ENCODE data around the gene SART3. TPM values are rescaled to one million over a fixed set of nuclear protein-coding genes. Genes with fewer than 3 reads are reported as not detected.

The SART3 gene
- total and polyA plus RNA-seq, 2 donors from 2014 or later, result 14.9 to 59.1 TPM

DNA sequence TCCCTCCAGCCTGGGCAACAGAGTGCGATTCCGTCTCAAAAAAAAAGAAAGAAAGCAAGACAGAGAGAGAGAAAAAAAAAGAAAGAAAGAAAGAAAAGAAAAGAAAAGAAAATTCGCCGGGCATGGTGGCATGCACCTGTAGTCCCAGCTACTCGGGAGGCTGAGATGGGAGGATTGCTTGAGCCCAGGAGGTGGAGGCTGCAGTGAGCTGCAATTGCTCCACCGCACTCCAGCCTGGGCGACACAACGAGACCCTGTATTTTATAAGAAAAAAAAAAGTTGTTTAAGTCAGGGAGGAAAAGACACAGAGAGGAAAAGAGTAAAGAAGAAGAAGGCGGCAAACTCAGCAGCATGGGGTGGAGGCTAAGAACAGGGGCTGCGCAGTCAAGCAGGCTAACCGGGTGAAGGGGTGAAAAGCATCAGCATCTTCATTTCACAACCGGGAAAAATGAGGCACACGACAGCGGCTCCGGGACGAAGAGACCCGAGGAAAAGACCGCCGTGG is 46.5 kb downstream of the SART3 start:
- Histone ChIP-seq H3K36me3 (ENCODE audit: control insufficient read depth in 2 of 3, insufficient read depth in 3 of 3, low read length in 3 of 3) (peaks cover 3 to 8% (median 7%) of the 10 kb centered on the region in 3 donors), H3K27me3 (ENCODE audit: control insufficient read depth, insufficient read depth, low read length) (no peaks in the 10 kb centered on the region), H3K27ac (ENCODE audit: low read depth in 2 of 2, low read length in 2 of 2) (no peak overlapping the region), H3K4me1 (ENCODE audit: control insufficient read depth in 2 of 3, insufficient read depth in 2 of 3, low read depth in 1 of 3, low read length in 3 of 3) (peaks cover 0 to 13% (median 3%) of the 10 kb centered on the region in 3 donors), H3K4me3 (ENCODE audit: low read length in 3 of 3) (peak overlapping the region; percentile 24 to 66 (median 59)), H3K9me3 (ENCODE audit: control insufficient read depth in 2 of 3, insufficient read depth in 1 of 3, low read length in 3 of 3) (no peaks in the 10 kb centered on the region), H3K9ac (ENCODE audit: low read length in 3 of 3) (no peak overlapping the region)
- intact Hi-C loops (cut with DNase I), result no loop called here
- no peak for FAIRE-seq
- no peak for DNase-seq
- TF ChIP-seq, protein P1, sequence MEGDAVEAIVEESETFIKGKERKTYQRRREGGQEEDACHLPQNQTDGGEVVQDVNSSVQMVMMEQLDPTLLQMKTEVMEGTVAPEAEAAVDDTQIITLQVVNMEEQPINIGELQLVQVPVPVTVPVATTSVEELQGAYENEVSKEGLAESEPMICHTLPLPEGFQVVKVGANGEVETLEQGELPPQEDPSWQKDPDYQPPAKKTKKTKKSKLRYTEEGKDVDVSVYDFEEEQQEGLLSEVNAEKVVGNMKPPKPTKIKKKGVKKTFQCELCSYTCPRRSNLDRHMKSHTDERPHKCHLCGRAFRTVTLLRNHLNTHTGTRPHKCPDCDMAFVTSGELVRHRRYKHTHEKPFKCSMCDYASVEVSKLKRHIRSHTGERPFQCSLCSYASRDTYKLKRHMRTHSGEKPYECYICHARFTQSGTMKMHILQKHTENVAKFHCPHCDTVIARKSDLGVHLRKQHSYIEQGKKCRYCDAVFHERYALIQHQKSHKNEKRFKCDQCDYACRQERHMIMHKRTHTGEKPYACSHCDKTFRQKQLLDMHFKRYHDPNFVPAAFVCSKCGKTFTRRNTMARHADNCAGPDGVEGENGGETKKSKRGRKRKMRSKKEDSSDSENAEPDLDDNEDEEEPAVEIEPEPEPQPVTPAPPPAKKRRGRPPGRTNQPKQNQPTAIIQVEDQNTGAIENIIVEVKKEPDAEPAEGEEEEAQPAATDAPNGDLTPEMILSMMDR (IDR thresholded peaks at IDR 0.05; ENCODE audit: borderline replicate concordance, extremely low read depth, insufficient read depth), result no peak

DNA sequence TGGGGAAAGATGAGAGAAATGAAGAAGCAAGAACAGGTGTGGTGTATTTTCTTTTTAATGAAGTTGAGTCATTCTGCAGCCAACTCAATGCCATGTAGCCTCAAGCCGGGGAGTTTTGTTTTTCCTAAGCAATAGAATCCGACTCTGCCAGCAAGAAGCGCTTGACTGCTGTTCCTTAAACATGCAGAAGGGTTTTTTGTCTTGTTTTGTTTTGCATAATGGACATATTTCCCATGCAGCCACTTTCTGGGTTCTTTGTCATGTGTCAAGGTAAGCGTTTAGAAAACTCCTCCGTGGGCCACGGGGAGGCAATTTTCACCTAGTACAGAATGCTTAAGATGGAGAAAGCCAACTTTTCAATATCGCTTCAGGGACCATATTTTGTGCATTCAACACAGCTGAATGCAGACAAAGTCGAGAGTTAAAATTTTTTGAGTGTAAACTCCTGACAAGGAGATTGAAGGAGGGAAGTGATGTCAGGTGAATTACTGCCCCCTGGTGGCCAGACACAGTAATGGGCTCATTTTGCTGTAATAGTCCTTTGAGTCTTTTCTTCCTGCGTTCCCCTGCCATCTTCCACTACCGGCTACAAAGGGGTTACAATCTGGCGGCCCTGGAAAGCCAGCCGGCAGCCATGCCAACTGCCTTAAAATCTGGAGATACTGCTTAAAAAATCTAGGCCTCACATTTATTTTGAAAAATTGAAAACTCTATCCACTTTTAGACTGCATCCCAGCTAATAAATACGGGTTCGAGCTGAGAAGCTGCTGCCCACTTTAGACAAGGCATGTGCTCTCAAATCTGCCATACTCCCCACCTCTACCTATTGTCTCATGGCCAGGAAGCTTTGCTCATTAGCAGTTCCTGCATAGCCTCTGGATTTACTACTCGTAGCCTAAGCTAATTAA is 49.1 kb downstream of the SART3 start:
- Histone ChIP-seq H3K4me3 (ENCODE audit: low read length in 3 of 3) (peak overlapping the region in 2 of 3 donors; percentile 3), H3K9ac (ENCODE audit: low read length in 3 of 3) (peak overlapping the region in 1 of 3 donors; percentile 13), H3K36me3 (ENCODE audit: control insufficient read depth in 2 of 3, insufficient read depth in 3 of 3, low read length in 3 of 3) (no peaks in the 10 kb centered on the region), H3K27me3 (ENCODE audit: control insufficient read depth, insufficient read depth, low read length) (no peaks in the 10 kb centered on the region), H3K27ac (ENCODE audit: low read depth in 2 of 2, low read length in 2 of 2) (no peak overlapping the region), H3K4me1 (ENCODE audit: control insufficient read depth in 2 of 3, insufficient read depth in 2 of 3, low read depth in 1 of 3, low read length in 3 of 3) (peaks cover 0 to 12% (median 3%) of the 10 kb centered on the region in 3 donors), H3K9me3 (ENCODE audit: control insufficient read depth in 2 of 3, insufficient read depth in 1 of 3, low read length in 3 of 3) (no peaks in the 10 kb centered on the region)
- FAIRE-seq (no peak), DNase-seq (peak in 4 of 5 donors; percentile 80 to 89 (median 85))
- TF ChIP-seq, protein P1 (IDR thresholded peaks at IDR 0.05; ENCODE audit: borderline replicate concordance, extremely low read depth, insufficient read depth), result peak; percentile 90
- intact Hi-C loops (cut with DNase I), result no loop called here

DNA sequence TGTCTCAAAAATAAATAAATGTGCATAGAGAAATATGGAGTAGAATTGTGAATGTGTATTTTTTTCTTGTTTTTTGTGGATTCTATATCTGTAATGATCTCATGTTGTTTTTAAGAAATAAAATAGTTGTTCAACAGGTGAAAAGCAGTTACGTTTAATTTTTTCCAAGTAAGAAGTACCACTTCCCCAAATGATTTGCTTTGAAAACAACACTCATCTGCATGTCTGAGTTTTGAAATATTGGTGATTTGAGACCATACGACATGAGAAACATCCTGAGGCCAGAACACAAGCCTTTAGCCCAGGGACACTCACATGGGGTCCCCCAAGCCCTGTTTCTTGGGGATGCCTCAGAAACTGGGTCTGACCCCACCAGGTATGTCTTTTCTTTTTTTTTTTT is 50.1 kb downstream of the SART3 start:
- no peak for FAIRE-seq
- H3K4me1 ChIP-seq (ENCODE audit: control insufficient read depth in 2 of 3, insufficient read depth in 2 of 3, low read depth in 1 of 3, low read length in 3 of 3), result peaks cover 0 to 3% (median 3%) of the 10 kb centered on the region in 3 donors
- H3K36me3 ChIP-seq (ENCODE audit: control insufficient read depth in 2 of 3, insufficient read depth in 3 of 3, low read length in 3 of 3), result no peaks in the 10 kb centered on the region
- TF ChIP-seq, protein P1 (IDR thresholded peaks at IDR 0.05; ENCODE audit: borderline replicate concordance, extremely low read depth, insufficient read depth), result no peak
- DNase-seq, result no peak
- no peak overlapping the region for H3K27ac ChIP-seq (ENCODE audit: low read depth in 2 of 2, low read length in 2 of 2)
- H3K9ac ChIP-seq (ENCODE audit: low read length in 3 of 3), result no peak overlapping the region
- no peaks in the 10 kb centered on the region for H3K9me3 ChIP-seq (ENCODE audit: control insufficient read depth in 2 of 3, insufficient read depth in 1 of 3, low read length in 3 of 3)
- no peaks in the 10 kb centered on the region for H3K27me3 ChIP-seq (ENCODE audit: control insufficient read depth, insufficient read depth, low read length)
- intact Hi-C loops (cut with DNase I), result no loop called here
- H3K4me3 ChIP-seq (ENCODE audit: low read length in 3 of 3), result no peak overlapping the region

Measured in kidney (tissue), 14 donors.